CD4-positive, alpha-beta T cell (primary cell): ENCODE measurements around the gene APOBEC3A. TPM values are rescaled to one million over a fixed set of nuclear protein-coding genes. Genes with fewer than 3 reads are reported as not detected.

Experiments
- ATAC-seq: fragments of 200-7000 bp; cut with Tn5 transposase; one replicate; pipeline ENCODE4 v1.10.0; 2022; ENCODE audit warnings: mild to moderate bottlenecking; ENCODE audit not compliant: poor library complexity
- CTCF ChIA-PET: fragments of 350-600 bp; sonication (Branson Sonifier 250); formaldehyde crosslinking; loops from one replicate; lab custom pipeline; 2021; ENCODE audit warnings: antibody characterized with exemption, inconsistent platforms; lab: Charles Lee
- POLR2A ChIA-PET: fragments of 350-600 bp; sonication (Branson Sonifier 250); formaldehyde crosslinking; loops from one replicate; lab custom pipeline; 2021; ENCODE audit warnings: antibody characterized with exemption, inconsistent platforms; lab: Charles Lee
- DNase-seq, 14 experiments: peaks; one replicate each; pipeline ENCODE4 v3.0.0-alpha.2; 2013 to 2020; ENCODE audit warnings: mixed read lengths in 2 of 14
- H3K27ac ChIP-seq, 2 donors: one replicate each; pipeline versions ENCODE4 v1.5.1 to v1.7.0; 2013; ENCODE audit warnings: low read length in 2 of 2, low read depth in 1 of 2, mild to moderate bottlenecking in 1 of 2
- H3K27me3 ChIP-seq, 2 experiments: 1 replicate in 1 of 2; 2 replicates in 1 of 2; pipeline versions ENCODE4 v1.6.1 to v1.7.0; 2013; ENCODE audit warnings: low read length in 2 of 2, control low read depth in 1 of 2, mild to moderate bottlenecking in 1 of 2, moderate library complexity in 1 of 2; ENCODE audit not compliant: insufficient read depth in 2 of 2, control insufficient read depth in 1 of 2
- H3K36me3 ChIP-seq: one replicate; pipeline ENCODE4 v1.6.1; 2013; ENCODE audit warnings: low read length, control low read depth; ENCODE audit not compliant: insufficient read depth
- H3K4me1 ChIP-seq: one replicate; pipeline ENCODE4 v1.6.1; 2013; ENCODE audit warnings: low read length, control low read depth; ENCODE audit not compliant: insufficient read depth
- H3K4me3 ChIP-seq: one replicate; pipeline ENCODE4 v1.5.1; 2013; ENCODE audit warnings: mild to moderate bottlenecking, low read length, moderate library complexity
- H3K9me3 ChIP-seq, 2 experiments: 1 replicate in 1 of 2; 2 replicates in 1 of 2; pipeline versions ENCODE4 v1.6.1 to v1.7.0; 2013; ENCODE audit warnings: low read length in 2 of 2, mild to moderate bottlenecking in 2 of 2, control low read depth in 1 of 2, moderate library complexity in 1 of 2; ENCODE audit not compliant: control insufficient read depth in 1 of 2, insufficient read depth in 1 of 2
- H3K27ac Mint-ChIP-seq: one replicate; pipeline ENCODE4 v1.8.0; 2020; ENCODE audit warnings: mixed read lengths
- H3K27me3 Mint-ChIP-seq: one replicate; pipeline ENCODE4 v1.8.0; 2021; ENCODE audit warnings: mixed read lengths
- H3K36me3 Mint-ChIP-seq: one replicate; pipeline ENCODE4 v1.8.0; 2021; ENCODE audit warnings: low read depth, mixed read lengths
- H3K4me1 Mint-ChIP-seq: one replicate; pipeline ENCODE4 v1.8.0; 2021; ENCODE audit warnings: low read depth, mixed read lengths
- H3K4me3 Mint-ChIP-seq: one replicate; pipeline ENCODE4 v1.8.0; 2020; ENCODE audit warnings: mild to moderate bottlenecking, mixed read lengths
- H3K9me3 Mint-ChIP-seq: one replicate; pipeline ENCODE4 v1.8.0; 2020; ENCODE audit warnings: mixed read lengths
- CTCF ChIP-seq: fragments of 200-600 bp; IDR thresholded peaks from one replicate; pipeline ENCODE4 v1.8.0; 2022; ENCODE audit warnings: antibody characterized with exemption, mild to moderate bottlenecking
- intact Hi-C, 2 experiments: fragments of 100-400 bp; cut with DNase I in 1 of 2; cut with micrococcal nuclease in 1 of 2; formaldehyde crosslinking; loops; one replicate each; pipeline versions ENCODE4 v1.15.1 to v1.9.0; 2023 to 2025; cut with DNase I, micrococcal nuclease
- total RNA-seq, 174 experiments: library from RNA in 2 of 174; stranded (reverse) in 2 of 174; gene quantifications; one replicate each; pipeline ENCODE4 v1.2.3 and lab custom pipeline; 2021 to 2026

The APOBEC3A gene
- total RNA-seq, 2 experiments from 2014 or later, result 0.74 to 1.6 TPM

- H3K36me3 ChIP-seq, result no peaks in the 10 kb centered on the region
- Mint-ChIP-seq H3K9me3 (no peaks in the 10 kb centered on the region), H3K27me3 (peaks cover 68% of the 10 kb centered on the region), H3K27ac (no peak overlapping the region), H3K4me3 (no peak overlapping the region), H3K4me1 (peaks cover 13% of the 10 kb centered on the region), H3K36me3 (no peaks in the 10 kb centered on the region)
- ChIA-PET CTCF (interaction anchor here (0.7 kb wide), 1 partner anchor 8 kb away, joined by 3 read pairs; no protein-coding TSS in a partner anchor), POLR2A (interaction anchor here (0.6 kb wide), 2 partner anchors 202 to 527 kb away, joined by 3 to 4 read pairs; no protein-coding TSS in a partner anchor)
- H3K4me3 ChIP-seq, result no peak overlapping the region
- no peak for TF ChIP-seq CTCF
- DNase-seq (peak in 1 of 14 experiments; percentile 37), ATAC-seq (no peak)
- H3K27ac ChIP-seq, result no peak overlapping the region
- H3K9me3 ChIP-seq, result no peaks in the 10 kb centered on the region
- peaks cover 3 to 20% of the 10 kb centered on the region in 2 experiments for H3K27me3 ChIP-seq
- intact Hi-C loops, result no loop called here
- peaks cover 11% of the 10 kb centered on the region for H3K4me1 ChIP-seq
These were observed 16.5 kb upstream of the APOBEC3A start for GRCh38 chr22:38940811-38941384.

GRCh38 chr22:38941488-38941987 lies 15.9 kb upstream of the APOBEC3A start:
- TF ChIP-seq CTCF, result no peak
- intact Hi-C loops, result no loop called here
- peak overlapping the region; percentile 40 for H3K4me3 ChIP-seq
- ATAC-seq, result peak; percentile 32
- H3K4me1 Mint-ChIP-seq, result peaks cover 13% of the 10 kb centered on the region
- H3K9me3 ChIP-seq, result no peaks in the 10 kb centered on the region
- peaks cover 3 to 20% of the 10 kb centered on the region in 2 experiments for H3K27me3 ChIP-seq
- DNase-seq, result peak in 4 of 14 experiments; percentile 32 to 77 (median 52)
- H3K4me1 ChIP-seq, result peaks cover 11% of the 10 kb centered on the region
- no peaks in the 10 kb centered on the region for H3K36me3 Mint-ChIP-seq
- H3K27me3 Mint-ChIP-seq, result peaks cover 72% of the 10 kb centered on the region
- ChIA-PET POLR2A (interaction anchor here (0.6 kb wide), 1 partner anchor 527 kb away, joined by 4 read pairs; no protein-coding TSS in a partner anchor), CTCF (interaction anchor here (0.7 to 1.3 kb wide), 2 partner anchors 9 to 71 kb away, joined by 3 read pairs; no protein-coding TSS in a partner anchor)
- H3K27ac Mint-ChIP-seq, result no peak overlapping the region
- H3K36me3 ChIP-seq, result no peaks in the 10 kb centered on the region
- peak overlapping the region; percentile 80 for H3K4me3 Mint-ChIP-seq
- H3K27ac ChIP-seq, result no peak overlapping the region
- H3K9me3 Mint-ChIP-seq, result no peaks in the 10 kb centered on the region

GRCh38 chr22:38942702-38943101 lies 14.7 kb upstream of the APOBEC3A start:
- Mint-ChIP-seq H3K9me3 (no peaks in the 10 kb centered on the region), H3K4me1 (peaks cover 13% of the 10 kb centered on the region), H3K27me3 (peaks cover 83% of the 10 kb centered on the region), H3K4me3 (no peak overlapping the region), H3K36me3 (no peaks in the 10 kb centered on the region), H3K27ac (no peak overlapping the region)
- H3K4me3 ChIP-seq, result no peak overlapping the region
- H3K9me3 ChIP-seq, result no peaks in the 10 kb centered on the region
- no peak overlapping the region for H3K27ac ChIP-seq
- TF ChIP-seq CTCF, result no peak
- intact Hi-C loops, result no loop called here
- H3K4me1 ChIP-seq, result peaks cover 14% of the 10 kb centered on the region
- ATAC-seq (no peak), DNase-seq (peak in 1 of 14 experiments; percentile 8)
- peaks cover 3 to 21% of the 10 kb centered on the region in 2 experiments for H3K27me3 ChIP-seq
- no peaks in the 10 kb centered on the region for H3K36me3 ChIP-seq
- CTCF ChIA-PET, result interaction anchor here (1.3 kb wide), 1 partner anchor 72 kb away, joined by 3 read pairs; no protein-coding TSS in a partner anchor
- POLR2A ChIA-PET, result interaction anchor here (0.6 kb wide), 1 partner anchor 373 kb away, joined by 3 read pairs; no protein-coding TSS in a partner anchor
